T follicular helper cell (primary cell): ENCODE results near the gene PIK3IP1.
A peak's percentile ranks its signal among the peaks of the same experiment; 100 is the strongest.

Experiments
- DNase-seq: peaks from one replicate; pipeline ENCODE4 v3.0.0-alpha.2; 2020; ENCODE audit warnings: low read depth

PIK3IP1 gene

GRCh38 chr22:31313366-31314147 lies 21.3 kb upstream of the PIK3IP1 start:
- peak; percentile 50 for DNase-seq

GRCh38 chr22:31308181-31308580 lies 15.9 kb upstream of the PIK3IP1 start:
- no peak for DNase-seq

GRCh38 chr22:31305194-31305593 lies 12.9 kb upstream of the PIK3IP1 start:
- DNase-seq, result no peak

- no peak for DNase-seq
These were observed 10.2 kb upstream of the PIK3IP1 start for GRCh38 chr22:31302537-31302936.

- DNase-seq, result no peak
These were observed 9.7 kb upstream of the PIK3IP1 start for GRCh38 chr22:31302006-31302405.

- no peak for DNase-seq
These were observed 8.6 kb upstream of the PIK3IP1 start for GRCh38 chr22:31300896-31301295.

GRCh38 chr22:31295831-31296657 lies 3.8 kb upstream of the PIK3IP1 start:
- no peak for DNase-seq

GRCh38 chr22:31295360-31295759 lies 3.1 kb upstream of the PIK3IP1 start:
- DNase-seq, result no peak

- no peak for DNase-seq
These were observed 630 bp downstream of the PIK3IP1 start for GRCh38 chr22:31291481-31292235.

GRCh38 chr22:31290494-31291471 lies 1.5 kb downstream of the PIK3IP1 start:
- peak; percentile 95 for DNase-seq

- DNase-seq, result no peak
These were observed 2.9 kb downstream of the PIK3IP1 start for GRCh38 chr22:31289344-31289743.

- no peak for DNase-seq
These were observed 3.6 kb downstream of the PIK3IP1 start for GRCh38 chr22:31288496-31289240.

- DNase-seq, result no peak
These were observed 4.3 kb downstream of the PIK3IP1 start for GRCh38 chr22:31287818-31288495.

- DNase-seq, result peak; percentile 66
These were observed 5.7 kb downstream of the PIK3IP1 start for GRCh38 chr22:31286360-31287255.

GRCh38 chr22:31284281-31285155 lies 7.8 kb downstream of the PIK3IP1 start:
- DNase-seq, result no peak

- DNase-seq, result no peak
These were observed 9.4 kb downstream of the PIK3IP1 start for GRCh38 chr22:31282748-31283468.

GRCh38 chr22:31281733-31282132 lies 10.6 kb downstream of the PIK3IP1 start:
- DNase-seq, result no peak
